ENCODE data around the gene FXYD5.
"Not testable (repeated sequence)": the region's sequence is repeated elsewhere in the genome, so short reads cannot be mapped to it uniquely, and the experiment has no call there.

The FXYD5 gene

DNA sequence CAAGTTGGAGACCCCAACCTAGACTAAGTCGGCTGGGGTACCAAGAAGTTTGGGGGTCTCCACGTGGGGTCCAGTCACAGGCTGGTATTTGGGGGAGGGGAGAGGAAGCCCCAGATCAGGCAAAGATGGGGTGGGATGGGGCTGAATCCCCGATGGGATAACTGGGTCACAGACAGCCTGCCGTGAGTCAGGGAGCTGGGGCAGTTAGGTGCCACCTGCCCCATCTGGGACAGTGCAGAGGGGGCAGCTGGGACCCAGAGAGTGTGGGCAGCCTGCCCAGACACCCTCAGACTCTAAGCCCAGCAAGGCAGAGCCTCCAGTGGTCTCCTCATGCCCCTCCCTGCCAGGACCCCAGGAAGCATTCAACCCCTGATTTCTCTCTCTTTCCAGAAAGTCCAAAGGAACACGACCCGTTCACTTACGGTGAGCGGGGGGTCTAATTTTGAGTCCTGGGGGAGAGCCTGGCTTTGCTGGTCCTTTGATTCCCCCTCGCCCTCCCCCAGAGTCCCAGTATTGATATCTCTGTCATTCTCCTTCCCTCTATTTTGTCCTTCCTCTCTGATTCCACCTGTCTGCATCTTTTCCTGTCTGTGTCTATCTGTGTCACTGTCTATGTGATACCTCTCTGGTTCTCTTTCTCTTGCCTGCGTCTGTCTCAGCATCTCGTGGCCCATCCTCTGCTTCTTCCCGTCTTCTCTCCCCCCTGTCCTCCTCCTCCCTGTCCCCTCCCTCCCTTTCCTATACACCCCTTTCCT is 14.2 kb upstream of the FXYD5 start:
- no peak for DNase-seq

DNA sequence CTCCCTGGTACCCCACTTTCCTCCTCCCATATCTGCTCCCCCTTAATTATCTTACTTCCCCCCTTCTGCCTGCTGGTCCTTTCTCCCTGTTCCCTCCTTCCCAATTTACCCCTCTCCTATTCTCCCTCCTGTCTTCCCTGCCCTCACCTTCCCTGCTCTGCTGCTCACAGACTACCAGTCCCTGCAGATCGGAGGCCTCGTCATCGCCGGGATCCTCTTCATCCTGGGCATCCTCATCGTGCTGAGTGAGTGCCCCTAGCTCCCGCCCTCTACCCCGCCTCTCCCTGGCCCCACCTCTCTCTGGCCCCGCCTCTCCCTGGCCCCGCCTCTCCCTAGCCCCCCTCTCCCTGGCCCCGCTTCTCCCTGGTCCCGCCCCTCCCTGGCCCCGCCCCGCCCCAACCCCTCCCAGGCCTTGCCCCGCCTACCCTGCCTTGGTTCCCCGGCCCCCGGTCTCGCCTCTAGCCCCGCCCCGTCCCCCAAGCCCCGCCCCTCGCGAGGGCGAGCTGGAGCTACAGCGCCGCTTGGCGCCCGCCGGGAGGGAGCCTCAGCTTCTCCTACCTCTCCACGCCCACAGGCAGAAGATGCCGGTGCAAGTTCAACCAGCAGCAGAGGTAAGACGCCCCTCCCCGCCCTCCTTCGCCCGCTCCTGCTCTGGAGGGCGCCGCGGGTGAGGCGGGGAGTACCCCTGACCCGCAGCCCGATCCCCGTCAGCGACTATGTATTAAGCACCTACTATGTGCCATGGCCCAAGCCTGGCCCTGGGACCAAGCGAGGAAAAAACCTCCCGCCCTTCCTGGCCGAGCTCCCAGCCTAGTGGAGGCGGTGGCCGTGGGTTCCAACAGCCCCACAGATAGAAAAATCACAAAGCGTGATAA is 13.3 kb upstream of the FXYD5 start:
- peak; percentile 57 for DNase-seq

DNA sequence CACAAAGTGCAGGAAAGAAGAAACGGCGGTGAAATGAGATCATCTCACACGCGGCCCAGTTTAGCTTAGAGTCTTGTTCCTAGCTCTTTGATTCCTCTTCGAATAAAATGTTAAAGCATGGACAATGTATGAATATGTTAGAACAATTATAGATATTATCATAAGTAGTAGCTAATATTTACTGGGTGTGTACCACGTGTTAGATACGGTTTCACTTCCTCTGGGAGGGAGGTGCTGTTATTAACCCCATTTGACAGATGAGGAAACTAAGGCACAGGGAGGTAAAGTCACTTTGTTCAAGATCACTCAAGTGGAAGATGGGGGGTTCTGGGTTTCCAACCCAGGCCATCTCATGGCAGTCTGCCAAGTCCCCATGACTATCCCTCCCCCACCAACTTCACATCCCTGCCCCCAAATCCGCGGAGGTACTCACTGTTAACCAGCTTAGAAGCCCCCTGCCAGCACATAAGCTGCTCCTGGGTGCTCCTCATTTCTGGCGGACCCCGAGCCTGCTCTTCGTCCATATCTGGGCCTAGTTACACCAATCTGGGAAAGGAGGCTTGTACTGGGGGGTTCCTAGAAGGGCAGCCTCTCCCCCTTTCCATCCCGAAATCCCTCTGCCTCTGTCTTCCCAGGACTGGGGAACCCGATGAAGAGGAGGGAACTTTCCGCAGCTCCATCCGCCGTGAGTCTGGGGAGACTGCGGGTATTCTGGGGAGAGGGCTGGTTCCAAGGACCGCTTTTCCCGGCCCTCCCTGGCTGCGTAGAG is 12.5 kb upstream of the FXYD5 start:
- DNase-seq = no peak

DNA sequence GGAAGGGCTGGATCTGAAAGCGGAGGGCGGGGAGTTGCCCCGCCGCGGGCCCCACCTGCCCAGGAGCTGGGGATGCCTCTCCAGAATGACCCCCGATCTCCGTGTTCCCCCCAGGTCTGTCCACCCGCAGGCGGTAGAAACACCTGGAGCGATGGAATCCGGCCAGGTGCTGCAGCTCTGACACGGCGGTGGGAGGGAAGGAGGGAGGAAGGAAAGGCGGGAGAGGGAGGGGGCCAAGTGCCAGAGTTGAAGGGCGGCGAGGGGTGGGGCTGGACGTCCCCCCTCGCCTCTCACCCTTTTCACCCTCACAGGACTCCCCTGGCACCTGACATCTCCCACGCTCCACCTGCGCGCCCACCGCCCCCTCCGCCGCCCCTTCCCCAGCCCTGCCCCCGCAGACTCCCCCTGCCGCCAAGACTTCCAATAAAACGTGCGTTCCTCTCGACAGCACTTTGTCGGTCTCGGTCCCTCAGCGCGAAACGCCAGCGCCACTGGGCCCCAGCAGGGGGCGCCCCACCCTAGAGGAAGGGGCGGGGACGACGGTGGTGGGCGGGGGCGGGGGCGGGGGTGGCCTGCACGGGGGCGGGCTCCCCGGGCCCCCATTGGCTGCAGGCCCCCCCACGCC is 11.8 kb upstream of the FXYD5 start:
- DNase-seq = peak; percentile 62

DNA sequence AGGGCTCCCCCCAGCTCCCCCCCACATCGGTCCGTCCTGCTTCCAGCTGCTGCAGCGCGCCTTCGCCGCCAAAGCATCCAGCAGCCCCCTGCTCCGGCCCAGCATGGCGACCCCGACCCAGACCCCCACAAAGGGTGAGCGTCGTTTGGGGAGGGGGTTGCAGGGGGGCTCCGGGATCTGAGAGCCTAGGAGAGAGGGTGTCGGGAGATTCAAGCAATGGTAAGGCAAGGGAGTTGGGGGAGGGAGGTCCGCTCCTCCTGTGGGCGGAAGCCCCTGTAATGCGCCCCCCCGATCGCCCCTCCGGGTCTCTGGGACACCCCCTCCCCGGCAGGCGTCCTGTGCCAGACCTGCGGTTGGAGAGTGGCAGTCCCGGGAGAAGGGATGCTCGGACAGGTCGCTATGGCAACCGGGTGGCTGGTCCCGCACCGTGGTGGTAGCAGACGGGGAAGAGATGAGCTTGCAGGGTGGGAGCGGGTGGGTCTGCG is 11.3 kb upstream of the FXYD5 start, which contains the start of gene FXYD7:
TSS of gene FXYD7 (plus strand) at position 25 of the 485 bp plus-strand sequence. CDS start at position 104, 79 bp downstream.
- DNase-seq = peak; percentile 3

- DNase-seq = no peak
Observed at GRCh38 chr19:35143818-35144217, 10.7 kb upstream of the FXYD5 start.

DNA sequence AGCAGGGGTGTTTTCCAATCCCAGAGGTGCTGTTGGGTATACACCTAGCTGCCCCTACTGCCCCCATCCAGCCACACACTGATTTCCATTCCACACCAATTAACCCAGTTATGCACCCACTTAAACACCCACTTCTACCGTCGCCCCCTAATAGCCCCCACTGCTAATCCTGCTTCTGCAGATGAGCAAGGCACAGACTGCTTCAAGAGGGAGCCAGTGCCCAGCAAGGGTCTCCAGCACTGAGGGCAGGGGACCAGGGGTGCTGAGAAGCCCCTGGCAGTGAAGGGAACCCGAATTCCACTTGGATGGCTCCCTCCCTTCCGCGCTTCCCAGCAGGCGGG is 10.3 kb upstream of the FXYD5 start:
- no peak for DNase-seq

GRCh38 chr19:35144600-35145436 is 9.7 kb upstream of the FXYD5 start:
- DNase-seq = peak; percentile 56

GRCh38 chr19:35146746-35147459 is 7.6 kb upstream of the FXYD5 start:
- DNase-seq = no peak

- DNase-seq = no peak
Observed at GRCh38 chr19:35149463-35149862, 5.1 kb upstream of the FXYD5 start.

GRCh38 chr19:35150445-35150844 is 4.1 kb upstream of the FXYD5 start:
- DNase-seq = no peak

DNA sequence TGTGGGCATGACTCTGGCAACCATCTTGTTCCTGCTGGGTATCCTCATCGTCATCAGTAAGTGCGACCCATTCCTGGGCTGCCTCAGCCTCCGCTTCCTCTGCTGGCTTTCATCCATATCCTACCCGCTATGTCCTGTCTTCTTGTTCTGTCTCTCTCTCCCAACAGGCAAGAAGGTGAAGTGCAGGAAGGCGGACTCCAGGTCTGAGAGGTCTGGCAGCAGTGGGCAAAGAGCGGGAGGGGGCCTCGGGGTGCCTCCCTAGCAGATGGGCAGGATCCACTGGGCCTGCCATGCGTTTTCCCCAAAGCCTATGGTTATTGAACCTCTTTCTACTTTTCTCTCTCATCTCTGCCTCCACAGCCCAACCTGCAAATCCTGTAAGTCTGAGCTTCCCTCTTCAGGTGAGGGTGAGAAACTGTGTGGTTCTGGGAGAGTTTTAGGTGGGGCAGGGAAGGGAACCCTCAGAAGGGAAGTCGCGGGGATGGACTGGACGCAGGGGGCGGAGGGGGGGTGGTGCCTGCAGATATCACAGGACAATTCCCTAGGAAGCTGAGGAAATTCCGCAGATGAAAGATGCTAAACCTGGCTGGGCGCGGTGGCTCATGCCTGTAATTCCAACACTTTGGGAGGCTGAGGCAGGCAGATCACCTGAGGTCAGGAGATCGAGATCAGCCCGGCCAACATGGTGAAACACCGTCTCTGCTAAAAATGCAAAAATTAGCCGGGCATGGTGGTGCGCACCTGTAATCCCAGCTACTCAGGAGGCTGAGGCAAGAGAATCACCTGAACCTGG is 3.1 kb upstream of the FXYD5 start:
- DNase-seq = no peak

DNA sequence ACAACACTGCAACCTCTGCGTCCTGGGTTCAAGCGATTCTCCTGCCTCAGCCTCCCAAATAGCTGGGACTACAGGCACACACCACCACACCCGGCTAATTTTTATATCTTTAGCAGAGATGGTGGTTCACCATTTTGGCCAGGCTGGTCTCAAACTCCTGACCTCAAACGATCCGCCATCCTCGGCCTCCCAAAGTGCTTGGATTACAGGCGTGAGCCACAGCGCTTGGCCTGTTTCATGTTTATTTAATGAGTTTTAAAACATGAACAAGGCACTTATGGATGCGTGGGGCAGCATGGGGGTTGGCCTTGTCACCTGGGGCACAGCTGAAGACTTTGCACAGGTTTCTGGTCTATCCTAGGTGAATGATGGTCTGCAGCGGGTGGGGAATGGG is 1.4 kb upstream of the FXYD5 start:
- not testable (repeated sequence) for DNase-seq

DNA sequence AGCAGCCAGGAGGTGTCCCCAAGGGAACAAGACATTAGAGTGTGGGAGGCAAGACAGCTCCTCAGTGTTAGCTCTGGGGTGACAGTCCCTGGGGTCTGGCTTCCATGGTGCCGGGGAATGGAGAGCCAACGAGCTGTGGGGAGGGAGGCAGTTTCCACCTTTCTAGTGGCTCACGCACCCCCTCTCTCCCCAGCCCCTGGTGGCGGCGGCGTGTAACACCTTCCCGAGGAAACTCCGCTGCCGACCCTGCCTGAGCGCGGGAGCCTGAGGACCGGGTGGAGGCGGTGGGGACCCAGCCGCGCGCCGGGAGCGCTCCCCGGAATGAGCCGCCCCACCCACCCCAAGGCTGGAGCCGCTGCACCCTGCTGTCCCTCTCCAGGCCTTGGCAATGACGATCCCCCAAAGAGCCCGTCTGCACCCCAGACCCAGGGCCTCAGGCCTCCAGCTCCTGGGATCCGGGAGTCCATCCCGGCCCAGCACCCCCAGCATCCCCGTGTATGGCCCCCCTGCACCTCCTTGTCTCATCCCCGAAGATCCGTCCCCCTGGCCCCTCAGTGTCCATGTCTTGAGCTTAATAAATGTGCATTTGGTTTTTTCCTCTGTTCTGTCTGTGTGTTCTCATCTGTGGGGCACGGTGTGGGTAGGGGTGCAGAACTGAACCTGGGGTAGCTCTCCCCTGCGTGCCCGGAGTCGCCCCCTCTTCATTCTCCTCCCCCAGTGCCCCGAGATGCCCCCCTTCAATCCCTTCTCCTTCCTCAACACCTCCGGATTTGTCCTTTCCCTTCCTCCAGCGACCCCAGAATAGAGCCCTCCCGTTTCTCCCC is 622 bp upstream of the FXYD5 start:
- peak; percentile 15 for DNase-seq

DNA sequence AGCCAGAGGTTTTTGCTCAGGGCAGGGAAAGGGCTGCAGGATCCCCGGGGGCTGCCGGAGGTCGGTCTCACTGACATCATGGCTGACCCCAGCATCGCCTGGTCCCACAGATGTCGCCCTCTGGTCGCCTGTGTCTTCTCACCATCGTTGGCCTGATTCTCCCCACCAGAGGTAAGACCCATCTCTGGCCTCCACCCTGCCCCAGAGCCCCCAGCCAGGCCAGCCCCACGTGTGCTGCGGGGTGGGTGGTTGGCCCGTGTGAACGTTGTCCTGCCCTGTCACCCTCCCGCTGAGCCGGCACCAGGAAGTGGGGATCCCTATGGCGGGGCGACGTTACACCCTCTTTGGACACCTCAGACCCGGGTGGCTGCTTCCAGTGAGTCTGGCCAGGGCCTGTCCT is 906 bp downstream of the FXYD5 start:
- no peak for DNase-seq

DNA sequence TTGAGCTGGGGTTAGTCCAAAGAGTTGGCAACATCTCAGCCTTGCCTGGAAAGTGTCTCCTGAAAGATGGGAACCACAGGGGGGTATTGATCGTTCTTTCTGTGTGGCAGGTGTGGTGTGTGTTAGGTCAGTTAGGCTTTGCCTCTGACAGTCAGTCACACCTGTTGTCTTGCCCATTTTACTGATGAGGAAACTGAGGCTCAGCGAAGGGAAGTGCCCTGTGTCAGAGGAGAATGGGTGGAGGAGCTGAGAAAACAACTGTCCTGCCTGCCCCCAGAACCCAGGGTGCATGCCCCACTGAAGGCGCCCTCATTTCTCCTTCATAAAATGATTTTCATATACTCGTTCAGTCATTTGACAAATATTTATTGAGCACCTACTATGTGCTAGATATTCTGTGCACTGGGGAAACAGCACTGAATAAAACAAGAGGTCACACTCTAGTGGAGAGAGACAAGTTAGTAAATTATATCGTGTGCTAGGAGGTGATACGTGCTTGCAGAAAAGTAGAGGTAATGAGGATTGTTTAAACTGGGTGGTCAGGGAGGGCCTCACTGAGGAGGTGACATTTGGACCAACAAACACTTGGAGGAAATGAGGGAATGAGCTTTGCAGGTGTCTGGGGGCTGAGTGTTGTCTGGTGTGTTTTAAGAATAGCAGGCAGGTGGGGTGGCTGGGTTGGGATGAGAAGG is 1.6 kb downstream of the FXYD5 start:
- DNase-seq = no peak

DNA sequence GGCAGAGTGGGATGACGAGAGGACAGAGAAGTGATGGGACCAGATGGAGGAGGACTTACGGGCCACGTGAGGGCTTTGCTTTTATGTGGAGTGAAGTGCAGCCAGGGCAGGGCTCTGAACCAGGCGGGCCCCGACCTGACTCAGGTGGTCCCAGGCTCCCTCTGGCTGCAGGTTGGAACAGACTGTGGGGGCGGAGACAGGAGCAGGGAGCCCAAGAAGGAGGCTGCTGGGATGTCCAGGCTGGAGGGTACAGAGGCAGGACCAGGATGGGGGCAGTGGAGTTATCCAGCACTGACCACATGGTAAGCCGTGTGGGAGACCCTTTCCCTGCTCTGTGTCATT is 2.1 kb downstream of the FXYD5 start:
- DNase-seq = no peak

- DNase-seq = no peak
Observed at GRCh38 chr19:35157431-35157830, 2.9 kb downstream of the FXYD5 start.

DNA sequence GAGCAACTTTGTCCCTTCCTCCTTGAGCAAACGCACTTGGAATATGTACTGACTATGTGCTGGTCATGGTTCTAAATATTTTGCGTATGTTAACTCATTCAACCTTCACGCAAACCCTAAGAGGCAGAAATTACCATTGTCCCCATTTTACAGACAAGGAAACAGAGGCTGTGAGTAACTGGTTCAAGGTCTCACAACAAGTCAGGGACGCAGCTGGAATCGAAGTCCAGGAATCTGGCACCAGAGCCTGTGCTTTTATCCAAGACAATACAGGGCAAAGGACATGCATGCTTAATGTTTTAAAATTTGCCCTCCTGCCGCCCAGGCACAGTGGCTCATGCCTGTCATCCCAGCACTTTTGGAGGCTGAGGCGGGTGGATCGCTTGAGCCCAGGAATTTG is 5.1 kb downstream of the FXYD5 start:
- no peak for DNase-seq

All from NCI-H1105 (cell line).